OCI-LY3 (cell line): ENCODE measurements around the gene KCNG4.

Experiments
- CTCF ChIP-seq: fragments of 200-600, 300-600 bp; sonication (generic); IDR thresholded peaks from 2 replicates; pipeline ENCODE4 v1.5.1; 2014; ENCODE audit warnings: antibody characterized with exemption, low read length, low read depth
- EZH2phosphoT487 ChIP-seq: fragments of 200-600 bp; shearing (Covaris generic); IDR thresholded peaks from 2 replicates; pipeline ENCODE4 v1.6.1; 2018; ENCODE audit warnings: antibody characterized with exemption, mixed run types, low read depth

GRCh38 chr16:84194018-84194417 lies 45.8 kb downstream of the KCNG4 start:
- TF ChIP-seq CTCF (no peak), EZH2phosphoT487 (no peak)
